BE2C (cell line): ENCODE results near the gene TTC28.

Experiments used
- DNase-seq: peaks from one replicate; pipeline ENCODE4 v3.0.0-alpha.2; 2020
- H3K27me3 ChIP-seq: fragments of 250-450 bp; sonication (Bioruptor Pico); 2 replicates; pipeline ENCODE4 v1.5.1; 2020; ENCODE audit warnings: mild to moderate bottlenecking
- H3K36me3 ChIP-seq: fragments of 250-450 bp; sonication (Bioruptor Pico); 2 replicates; pipeline ENCODE4 v1.5.1; 2020; ENCODE audit warnings: mild to moderate bottlenecking
- H3K4me1 ChIP-seq: fragments of 250-450 bp; sonication (Bioruptor Pico); 2 replicates; pipeline ENCODE4 v1.5.1; 2020
- H3K4me3 ChIP-seq: 2 replicates; pipeline ENCODE4 v1.5.1; 2011; ENCODE audit warnings: low read depth, low read length
- H3K9me3 ChIP-seq: fragments of 250-450 bp; sonication (Bioruptor Pico); 2 replicates; pipeline ENCODE4 v1.5.1; 2020
- CTCF ChIP-seq: IDR thresholded peaks from 2 replicates; pipeline ENCODE4 v1.5.1; 2012; ENCODE audit warnings: mild to moderate bottlenecking, low read depth, low read length

Gene TTC28

DNA sequence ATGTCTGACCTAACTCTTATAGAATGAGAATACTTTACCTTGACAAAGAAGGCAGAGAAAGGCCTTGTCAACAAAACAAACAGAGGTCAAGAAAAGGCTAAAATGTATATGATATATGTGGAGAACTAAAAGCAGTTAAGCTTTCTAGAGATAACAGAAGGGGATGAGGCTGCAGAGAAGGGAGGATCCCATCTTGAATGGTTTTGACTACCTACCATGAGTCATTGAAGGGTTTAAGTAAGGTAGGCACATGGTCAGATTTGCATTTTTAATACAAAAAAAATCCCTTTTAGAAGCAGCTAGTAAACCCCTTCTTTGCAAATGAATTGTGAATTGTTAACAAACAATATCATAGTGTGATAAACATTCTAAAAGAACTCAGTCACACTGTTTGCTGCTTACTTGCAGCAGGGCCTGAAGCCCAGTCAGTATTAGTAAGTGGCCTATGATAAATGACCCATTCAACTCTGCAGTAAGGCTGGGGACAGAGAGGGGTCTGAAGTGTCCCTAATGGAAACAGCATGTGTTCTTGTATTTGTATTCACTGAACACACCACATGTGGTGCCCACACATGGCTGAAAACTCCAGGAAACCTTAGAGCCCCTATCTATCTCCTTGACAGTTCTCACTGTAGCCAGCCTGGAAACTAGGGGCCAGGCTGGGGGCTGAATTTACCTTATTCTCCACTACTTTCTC is 431.8 kb downstream of the TTC28 start:
- Histone ChIP-seq H3K4me1 (peaks cover 21% of the 10 kb centered on the region), H3K4me3 (no peak overlapping the region), H3K9me3 (no peaks in the 10 kb centered on the region), H3K36me3 (no peaks in the 10 kb centered on the region), H3K27me3 (no peaks in the 10 kb centered on the region)
- no peak for DNase-seq
- no peak for TF ChIP-seq CTCF

GRCh38 chr22:28247136-28247535 is 432.5 kb downstream of the TTC28 start:
- Histone ChIP-seq H3K4me1 (peaks cover 21% of the 10 kb centered on the region), H3K4me3 (no peak overlapping the region), H3K36me3 (no peaks in the 10 kb centered on the region), H3K9me3 (no peaks in the 10 kb centered on the region), H3K27me3 (no peaks in the 10 kb centered on the region)
- no peak for TF ChIP-seq CTCF
- DNase-seq = no peak

GRCh38 chr22:28246397-28246796 is 433.2 kb downstream of the TTC28 start:
- peaks cover 24% of the 10 kb centered on the region for H3K4me1 ChIP-seq
- H3K27me3 ChIP-seq = no peaks in the 10 kb centered on the region
- no peaks in the 10 kb centered on the region for H3K9me3 ChIP-seq
- DNase-seq = no peak
- H3K36me3 ChIP-seq = no peaks in the 10 kb centered on the region
- no peak overlapping the region for H3K4me3 ChIP-seq
- TF ChIP-seq CTCF = no peak

- Histone ChIP-seq H3K36me3 (no peaks in the 10 kb centered on the region), H3K4me1 (peaks cover 27% of the 10 kb centered on the region), H3K4me3 (no peak overlapping the region), H3K27me3 (no peaks in the 10 kb centered on the region), H3K9me3 (no peaks in the 10 kb centered on the region)
- TF ChIP-seq CTCF = no peak
- DNase-seq = no peak
Measured at GRCh38 chr22:28245579-28246224, 433.9 kb downstream of the TTC28 start.

DNA sequence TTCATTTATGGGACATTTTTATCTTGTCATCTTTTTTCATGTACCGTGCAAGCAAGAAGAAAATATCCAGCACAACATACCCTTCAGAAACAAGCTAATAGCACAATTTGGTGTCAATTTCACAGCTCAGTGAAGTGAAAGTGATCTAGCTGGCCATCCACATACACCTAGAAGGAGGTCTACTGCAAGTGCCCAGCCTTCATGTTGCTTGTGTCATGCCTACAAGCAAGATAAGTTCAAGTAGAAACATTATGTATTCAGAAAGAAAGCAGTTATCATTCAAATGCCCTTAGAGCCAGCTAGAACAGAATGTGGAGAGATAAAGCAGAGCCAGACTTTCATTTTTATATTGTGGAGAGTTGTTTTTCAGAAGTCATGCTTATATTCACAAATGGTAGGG is 434.9 kb downstream of the TTC28 start:
- no peak for TF ChIP-seq CTCF
- H3K27me3 ChIP-seq = no peaks in the 10 kb centered on the region

DNA sequence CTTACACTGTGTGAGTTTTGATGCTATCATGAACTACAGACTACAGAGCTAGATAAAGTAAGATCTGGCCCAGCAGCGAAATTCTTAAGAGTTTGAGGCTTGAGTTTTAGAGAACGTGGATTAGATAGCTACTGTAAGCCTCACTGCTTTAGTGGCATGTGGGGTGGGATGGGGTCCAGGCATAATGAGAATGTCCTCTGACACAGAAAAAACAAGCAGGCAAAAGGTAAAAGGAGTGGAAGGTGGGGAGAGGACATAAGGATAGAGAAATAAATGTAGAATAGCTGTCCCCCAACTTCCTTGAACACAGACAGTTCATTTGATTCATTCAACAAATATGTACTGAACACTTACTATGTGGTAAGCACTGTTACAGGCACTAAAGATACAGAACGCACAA is 436.1 kb downstream of the TTC28 start:
- Histone ChIP-seq H3K4me1 (peaks cover 23% of the 10 kb centered on the region), H3K36me3 (no peaks in the 10 kb centered on the region), H3K27me3 (no peaks in the 10 kb centered on the region), H3K9me3 (no peaks in the 10 kb centered on the region), H3K4me3 (no peak overlapping the region)
- DNase-seq = no peak
- no peak for TF ChIP-seq CTCF

More for the DNA sequence above, 434.9 kb downstream of the TTC28 start:
- no peak for DNase-seq
- H3K4me1 ChIP-seq = peaks cover 27% of the 10 kb centered on the region
- H3K9me3 ChIP-seq = no peaks in the 10 kb centered on the region
- no peaks in the 10 kb centered on the region for H3K36me3 ChIP-seq
- H3K4me3 ChIP-seq = no peak overlapping the region
